Forelimb muscle (tissue), 1 donor: ENCODE data around the gene C16orf74. TPM values are rescaled to one million over a fixed set of nuclear protein-coding genes. Genes with fewer than 3 reads are reported as not detected.

Source experiments
- DNase-seq: peaks from one replicate; pipeline ENCODE4 v3.0.0-alpha.2; 2013; ENCODE audit warnings: low read depth
- polyA plus RNA-seq: library from polyadenylated mRNA; unstranded; fragments of 120-200 nt; gene quantifications from one replicate; pipeline ENCODE4 v1.2.1, GENCODE V29; 2013; ENCODE audit not compliant: insufficient read length

C16orf74 gene
- polyA plus RNA-seq, 1 donor = 0.87 TPM

DNA sequence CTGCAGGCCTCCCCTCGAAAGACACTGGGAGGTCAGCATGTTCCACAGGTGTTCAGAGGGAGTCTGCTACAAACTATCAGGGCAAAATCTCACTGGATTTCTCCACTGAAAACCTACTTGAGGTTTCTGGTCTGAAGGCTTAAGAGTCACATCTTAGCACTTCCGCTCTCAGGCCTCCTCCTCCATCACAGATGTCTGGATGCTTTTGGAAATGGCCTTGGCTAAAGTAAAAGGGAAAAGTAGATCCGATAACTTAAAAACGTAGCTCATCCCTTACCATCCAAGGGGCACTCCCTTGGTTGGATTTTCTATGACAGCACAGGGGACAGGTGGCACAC, 76.5 kb downstream of the C16orf74 start:
- DNase-seq = no peak

DNA sequence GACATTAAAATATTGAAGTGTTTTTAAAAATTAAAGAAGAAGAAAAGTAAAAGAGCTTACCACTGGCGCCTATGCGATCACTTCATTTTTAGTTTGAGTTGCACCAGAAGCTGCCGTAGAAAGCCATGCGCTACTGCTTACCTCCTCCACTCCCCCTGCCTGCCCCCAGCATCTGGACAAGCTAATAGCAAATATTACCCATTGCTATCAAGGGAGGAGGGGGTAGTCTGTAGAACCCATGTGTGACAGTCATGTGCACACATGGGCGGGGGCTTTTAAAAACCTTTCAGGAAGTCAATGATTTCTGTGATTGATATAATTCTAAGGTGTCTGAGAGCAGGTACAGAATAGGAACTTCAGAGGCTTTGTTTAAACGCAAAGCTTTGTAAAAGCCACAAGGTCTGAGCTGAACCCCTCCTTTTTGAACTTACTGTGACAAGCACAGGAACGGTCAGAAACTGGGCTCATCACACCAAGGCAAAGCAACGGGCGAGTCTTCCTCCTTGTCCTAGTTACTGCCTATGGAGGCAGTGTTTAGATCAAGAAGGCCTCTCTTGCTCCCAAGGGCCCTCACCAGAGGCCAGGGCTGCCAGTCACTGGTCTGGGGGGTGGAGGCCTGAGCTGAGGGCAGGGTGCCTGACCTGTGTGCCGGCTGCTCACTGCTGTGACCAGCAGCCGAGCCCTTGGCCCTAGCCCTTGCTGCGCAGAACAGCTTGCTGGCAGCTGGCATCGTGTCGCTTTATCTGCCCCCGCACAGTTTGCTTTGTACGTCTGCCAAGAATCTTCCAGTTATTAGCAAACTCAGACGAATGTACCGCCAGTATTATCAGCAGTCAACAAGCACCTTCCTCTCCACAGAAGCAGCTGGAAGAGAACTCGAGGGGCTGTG, 77.1 kb downstream of the C16orf74 start:
- no peak for DNase-seq

DNA sequence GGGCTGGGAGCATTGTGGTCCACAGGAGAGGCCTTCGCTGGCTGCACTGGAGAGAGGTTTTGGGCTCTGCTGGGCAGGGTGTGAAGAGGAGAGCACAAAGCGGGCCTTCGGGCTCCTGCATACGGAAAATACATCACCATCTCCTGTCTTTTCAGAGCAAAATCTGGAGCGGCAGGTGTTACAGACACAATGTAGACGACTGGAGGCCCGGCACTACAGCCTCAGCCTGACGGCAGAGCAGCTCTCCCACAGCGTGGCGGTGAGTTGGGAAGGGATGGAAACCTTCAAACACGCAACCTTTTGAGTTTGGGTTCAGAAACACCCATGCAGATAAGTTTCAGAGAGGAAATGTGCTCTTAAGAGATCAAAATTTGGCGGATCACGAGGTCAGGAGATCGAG, 80.1 kb downstream of the C16orf74 start:
- no peak for DNase-seq

DNA sequence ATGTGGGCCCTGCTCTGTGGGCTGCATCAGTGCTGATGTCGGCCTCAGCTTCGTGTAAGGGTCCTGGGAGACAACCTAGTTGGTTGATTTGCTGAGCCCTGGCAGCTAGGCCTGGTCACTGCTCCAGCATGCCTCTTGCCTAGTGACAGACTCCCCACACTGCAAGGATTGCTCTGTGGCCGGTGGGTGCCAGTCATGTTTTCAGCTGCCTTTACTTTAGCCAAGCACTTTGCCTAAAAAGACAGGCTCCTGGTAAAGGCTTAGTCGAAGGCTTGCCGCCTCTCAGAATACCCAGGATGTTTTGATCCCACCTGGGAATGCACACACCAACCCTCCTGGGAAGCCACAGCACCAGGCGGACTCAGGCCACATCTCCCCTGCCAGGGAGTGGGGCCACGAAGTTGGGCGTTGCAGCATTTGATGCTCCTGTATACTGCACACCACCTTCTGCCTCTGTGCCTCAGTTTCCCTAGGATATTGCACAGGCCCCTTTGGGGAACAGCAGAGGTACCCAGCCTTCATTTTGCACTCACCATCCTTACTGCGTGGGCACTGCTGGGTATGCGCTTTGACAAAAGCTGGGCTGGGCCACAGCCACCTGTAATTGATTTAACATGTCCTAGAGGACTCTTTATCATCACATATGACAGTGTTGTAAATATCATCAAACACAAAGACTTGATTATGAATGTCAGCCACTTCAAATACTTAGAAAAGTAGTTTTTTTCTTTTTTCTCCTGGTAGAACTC, 82.0 kb downstream of the C16orf74 start:
- DNase-seq = no peak

DNA sequence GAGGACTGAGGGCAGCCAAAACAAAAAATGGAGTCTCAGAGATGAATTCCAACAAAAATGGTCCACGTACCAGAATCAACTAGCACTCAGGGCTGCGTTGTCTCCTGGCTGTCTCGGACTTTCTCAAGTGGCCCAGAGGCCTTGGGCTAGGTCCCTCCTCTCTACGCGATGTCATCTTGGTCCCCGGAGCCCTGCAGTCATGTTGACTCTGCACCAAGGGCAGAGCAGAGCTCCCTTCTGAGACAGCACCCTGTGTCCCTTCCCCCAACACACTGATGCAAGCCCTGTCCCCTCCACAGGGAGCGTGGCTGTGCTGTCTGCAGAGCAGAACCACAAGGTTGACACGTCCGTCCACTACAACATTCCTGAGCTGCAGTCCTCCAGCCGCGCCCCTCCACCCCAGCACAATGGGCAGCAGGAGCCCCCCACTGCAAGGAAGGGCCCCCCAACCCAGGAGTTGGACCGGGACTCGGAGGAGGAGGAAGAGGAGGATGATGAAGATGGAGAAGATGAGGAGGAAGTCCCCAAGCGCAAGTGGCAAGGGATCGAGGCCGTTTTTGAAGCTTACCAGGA, 83.0 kb downstream of the C16orf74 start:
- no peak for DNase-seq

DNA sequence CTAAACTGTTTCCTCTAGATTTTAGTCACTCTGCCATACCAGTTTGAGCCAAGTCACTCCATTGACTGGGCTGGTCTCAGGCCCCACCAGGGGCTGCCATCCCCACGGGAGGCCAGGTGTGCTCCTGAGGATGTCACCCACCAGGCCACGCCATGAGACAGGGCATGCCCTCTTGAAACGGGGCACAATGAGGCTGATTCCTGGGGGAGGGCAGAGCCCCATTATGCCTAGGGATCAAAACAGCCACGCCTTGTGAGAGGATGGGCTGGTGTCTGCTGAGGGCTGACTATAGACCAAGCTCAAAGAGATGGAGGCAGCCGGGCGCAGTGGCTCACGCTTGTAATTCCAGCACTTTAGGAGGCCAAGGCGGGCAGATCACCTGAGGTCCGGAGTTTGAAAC, 83.6 kb downstream of the C16orf74 start:
- no peak for DNase-seq

DNA sequence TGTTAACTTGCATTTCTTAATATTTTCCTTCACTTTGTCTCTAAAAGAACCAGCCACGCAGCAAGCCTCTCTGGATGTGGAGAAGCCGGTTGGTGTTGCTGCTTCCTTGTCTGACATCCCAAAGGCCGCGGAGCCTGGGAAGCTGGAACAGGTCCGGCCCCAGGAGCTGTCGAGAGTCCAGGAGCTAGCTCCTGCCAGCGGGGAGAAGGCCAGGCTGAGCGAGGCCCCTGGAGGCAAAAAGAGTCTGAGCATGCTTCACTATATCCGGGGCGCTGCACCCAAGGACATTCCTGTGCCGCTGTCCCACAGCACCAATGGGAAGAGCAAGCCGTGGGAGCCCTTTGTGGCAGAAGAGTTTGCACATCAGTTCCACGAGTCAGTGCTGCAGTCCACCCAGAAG, 85.0 kb downstream of the C16orf74 start:
- DNase-seq = no peak

DNA sequence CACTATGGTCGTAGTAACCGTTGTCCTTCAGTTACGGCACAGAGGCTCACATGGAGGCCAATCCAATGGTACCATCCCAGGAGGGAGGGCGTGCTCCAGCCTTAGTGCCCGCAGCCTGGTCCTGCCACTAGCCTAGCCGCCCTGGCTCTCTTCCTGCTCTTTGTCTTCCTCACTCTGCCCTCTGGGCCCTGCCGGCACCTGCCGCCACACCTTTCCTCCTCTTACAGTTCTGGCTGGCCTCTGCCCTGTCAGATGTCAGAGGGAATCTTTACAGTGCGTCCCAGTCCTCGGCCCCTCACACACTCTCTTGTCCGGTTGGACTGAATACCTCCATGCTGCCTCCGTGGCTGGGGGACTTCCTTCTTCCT, 85.5 kb downstream of the C16orf74 start:
- DNase-seq = no peak

DNA sequence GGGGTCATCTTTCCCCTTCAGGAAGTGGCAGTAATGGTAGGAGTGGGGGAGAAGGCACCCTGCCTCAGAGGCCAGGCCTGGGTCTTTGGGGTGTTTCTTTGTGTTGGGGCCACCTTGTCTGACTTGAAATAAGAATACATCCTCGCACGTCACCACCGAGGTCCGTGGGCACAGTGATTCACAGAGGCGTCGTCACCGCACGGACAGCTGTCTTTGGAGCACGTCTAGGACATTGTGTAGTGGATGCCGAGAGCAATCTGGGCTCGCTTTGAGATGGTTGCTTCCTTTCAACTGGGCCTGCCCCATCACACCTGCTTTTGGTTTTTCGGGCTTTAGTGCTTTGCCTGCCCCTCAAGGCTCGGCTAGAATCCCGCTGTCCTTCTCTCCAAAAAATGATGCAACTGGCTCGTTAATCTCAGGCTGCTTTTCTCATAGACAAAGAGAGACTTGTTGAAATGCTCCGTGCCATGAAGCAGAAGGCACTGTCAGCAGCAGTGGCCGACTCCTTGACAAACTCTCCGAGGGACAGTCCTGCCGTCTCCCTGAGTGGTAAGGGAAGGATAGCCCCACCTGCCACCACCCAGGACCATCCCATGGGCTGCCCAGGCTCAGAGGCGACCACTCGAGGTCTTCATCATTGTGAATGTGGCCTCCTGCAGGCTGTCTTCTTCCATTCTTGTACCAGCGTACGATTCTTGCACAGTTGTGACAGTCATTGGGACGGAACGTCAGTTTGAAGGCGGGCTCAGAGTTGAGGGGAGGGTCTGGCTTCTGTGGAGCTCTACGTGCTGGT, 86.1 kb downstream of the C16orf74 start:
- no peak for DNase-seq

DNA sequence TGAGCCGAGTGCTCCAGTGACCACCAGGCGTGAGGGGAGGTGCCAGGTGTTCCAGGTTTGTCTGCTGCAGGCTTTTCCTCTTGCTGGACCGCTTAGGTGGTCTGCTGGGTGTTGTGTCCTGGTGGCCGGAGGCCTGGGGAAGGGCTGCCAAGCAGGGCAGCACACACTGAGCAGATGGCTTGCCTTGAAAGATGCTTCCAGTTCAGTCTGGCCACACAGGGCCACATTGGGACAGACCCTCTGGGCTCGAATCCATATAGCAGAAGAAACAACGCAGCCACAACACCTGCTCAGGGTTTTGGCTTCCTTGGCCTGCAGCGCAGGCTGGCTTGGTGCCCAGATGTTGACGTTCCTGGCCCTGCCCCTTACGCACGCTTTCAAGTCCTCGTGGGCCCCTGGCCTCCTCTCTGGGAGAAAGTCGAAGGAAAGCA, 87.0 kb downstream of the C16orf74 start:
- DNase-seq = no peak

DNA sequence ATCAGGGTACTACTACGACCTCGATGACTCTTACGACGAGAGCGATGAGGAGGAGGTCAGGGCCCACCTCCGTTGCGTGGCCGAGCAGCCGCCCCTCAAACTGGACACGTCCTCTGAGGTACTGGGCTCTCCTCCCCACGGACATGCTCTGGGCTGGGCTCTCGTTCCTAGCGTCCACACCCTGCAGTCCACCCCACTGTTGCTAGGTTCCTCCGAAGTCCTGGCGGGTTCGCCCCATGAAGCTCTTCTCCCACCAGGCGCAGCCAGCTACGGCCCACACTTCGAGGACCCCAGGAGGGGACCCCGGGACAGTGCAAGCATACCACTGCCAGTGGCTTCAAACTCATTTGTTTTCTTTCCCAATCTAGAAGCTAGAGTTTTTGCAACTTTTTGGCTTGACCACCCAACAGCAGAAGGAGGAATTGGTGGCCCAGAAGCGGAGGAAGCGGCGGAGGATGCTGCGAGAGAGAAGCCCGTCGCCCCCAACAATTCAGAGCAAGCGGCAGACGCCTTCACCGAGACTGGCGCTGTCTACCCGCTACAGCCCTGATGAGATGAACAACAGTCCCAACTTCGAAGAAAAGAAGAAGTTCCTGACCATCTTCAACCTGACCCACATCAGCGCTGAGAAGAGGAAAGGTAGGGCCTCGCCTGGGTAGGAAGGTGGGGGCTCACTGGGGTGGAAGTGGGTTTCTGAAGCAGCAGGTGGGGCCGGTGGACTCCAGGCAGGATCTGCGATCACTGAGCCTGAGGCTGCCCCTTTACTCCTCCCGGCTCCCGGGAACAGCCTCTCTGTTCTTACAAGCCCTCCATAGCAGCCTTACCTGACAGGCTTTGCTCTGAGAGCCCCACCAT, 87.7 kb downstream of the C16orf74 start:
- DNase-seq = no peak

DNA sequence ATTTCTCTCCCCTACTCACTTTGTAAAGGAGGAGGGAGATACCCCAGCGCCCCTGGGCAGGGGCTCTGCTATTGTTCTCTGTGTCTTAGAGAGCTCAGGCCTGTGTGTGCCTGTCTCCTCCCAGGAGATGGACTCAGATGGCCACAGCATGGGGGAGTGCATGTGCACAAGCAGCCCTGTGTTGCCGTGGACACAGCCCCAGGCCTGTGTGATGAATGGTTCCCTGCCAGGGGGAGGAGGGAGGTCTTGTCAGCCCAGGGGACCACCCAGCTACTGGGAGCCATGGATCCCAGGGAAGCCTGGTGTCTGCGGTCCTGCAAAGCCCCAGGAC, 88.4 kb downstream of the C16orf74 start:
- DNase-seq = no peak

DNA sequence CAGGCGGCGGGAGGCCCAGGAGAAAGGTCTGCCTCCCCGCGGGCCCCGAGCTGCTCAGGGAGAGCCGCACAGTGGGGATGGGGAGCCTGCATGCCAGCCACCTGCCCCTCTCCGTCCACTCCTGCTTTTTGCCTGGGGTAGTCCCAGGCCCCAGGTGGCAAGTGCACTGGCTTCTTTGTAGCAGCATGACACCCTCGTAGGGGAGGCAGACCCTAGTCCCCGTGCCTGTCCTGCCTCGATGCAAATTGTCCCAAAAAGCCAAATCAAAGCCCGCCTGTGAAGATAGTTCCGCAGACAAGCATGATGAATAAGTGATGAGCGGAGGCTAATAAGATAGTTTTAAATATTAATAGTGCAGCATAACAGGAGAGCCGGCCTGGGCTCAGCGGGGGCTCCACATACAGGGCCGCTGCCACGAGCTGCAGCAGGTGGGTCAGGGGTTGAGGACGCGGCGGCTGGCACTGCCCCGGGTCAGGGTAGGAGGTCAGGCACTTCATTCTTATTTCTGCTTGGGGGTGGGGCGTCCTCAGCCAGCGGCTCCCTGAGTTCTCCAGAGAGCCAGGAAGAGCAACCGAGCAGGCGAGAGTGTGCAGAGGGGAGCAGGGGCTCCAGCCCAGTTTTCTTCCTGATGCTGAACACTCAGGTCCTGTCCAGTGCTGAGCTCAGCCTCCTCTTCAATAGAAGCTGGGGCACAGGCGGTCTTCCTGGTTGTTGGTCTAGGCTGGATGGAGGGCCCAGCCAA, 89.0 kb downstream of the C16orf74 start:
- no peak for DNase-seq

DNA sequence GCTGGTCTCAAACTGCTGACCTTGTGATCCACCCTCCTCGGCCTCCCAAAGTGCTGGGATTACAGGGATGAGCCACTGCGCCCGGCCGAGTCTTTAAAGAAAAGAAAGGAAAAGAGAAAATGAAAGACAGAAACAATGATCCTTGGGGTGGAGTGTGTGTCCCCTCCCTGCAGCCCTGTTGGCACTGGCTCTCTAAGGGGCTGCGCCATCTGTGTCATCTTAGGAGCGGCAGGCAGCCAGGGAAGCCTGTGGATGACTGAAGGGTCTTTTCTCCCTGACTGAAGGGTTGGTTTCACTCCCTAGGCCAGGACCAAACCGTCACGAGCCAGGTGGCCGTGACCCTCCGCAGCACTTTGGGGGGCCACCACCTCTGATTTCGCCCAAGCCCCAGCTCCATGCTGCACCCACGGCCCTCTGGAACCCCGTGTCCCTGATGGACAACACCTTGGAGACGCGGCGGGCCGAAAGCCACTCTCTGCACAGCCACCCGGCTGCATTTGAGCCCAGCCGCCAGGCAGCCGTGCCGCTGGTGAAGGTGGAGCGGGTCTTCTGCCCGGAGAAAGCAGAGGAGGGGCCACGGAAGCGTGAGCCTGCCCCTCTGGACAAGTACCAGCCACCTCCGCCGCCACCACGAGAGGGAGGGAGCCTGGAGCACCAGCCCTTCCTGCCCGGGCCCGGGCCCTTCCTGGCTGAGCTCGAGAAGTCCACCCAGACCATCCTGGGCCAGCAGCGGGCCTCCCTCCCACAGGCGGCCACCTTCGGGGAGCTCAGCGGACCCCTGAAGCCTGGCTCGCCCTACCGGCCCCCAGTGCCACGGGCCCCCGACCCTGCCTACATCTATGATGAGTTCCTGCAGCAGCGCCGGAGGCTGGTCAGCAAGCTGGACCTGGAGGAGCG, 89.8 kb downstream of the C16orf74 start:
- no peak for DNase-seq

DNA sequence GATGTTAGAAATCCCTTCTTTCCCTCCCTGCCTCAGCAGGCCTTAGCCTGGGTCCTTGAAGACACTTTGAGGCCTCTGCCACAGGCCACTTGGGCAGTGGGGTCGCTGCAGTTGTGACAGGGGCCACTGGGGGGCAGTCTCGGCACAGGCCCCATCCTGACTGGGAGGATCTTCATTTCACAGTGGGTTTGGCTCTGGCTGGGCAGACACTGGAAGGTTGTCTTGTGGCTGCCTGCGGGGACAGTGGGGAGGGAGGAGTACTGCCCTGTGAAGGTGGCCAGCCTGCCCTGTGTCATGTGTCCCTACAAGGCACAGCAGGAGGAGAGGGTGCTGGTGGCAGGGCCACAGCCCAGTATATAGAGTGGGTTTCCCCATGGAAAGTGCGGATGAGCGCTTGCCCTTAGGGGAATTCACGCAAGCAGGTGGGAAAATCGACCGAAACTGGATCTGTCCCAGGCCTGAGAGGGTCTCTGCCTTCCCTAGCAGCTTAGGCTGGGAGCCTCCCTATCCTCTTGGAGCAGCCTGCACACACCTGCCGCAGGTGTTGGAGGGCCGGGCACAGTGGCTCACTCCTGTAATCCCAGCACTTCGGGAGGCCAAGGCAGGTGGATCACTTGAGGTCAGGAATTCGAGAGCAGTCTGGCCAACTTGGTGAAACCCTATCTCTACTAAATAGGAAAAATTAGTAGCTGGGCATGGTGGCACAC, 90.9 kb downstream of the C16orf74 start:
- DNase-seq = no peak

DNA sequence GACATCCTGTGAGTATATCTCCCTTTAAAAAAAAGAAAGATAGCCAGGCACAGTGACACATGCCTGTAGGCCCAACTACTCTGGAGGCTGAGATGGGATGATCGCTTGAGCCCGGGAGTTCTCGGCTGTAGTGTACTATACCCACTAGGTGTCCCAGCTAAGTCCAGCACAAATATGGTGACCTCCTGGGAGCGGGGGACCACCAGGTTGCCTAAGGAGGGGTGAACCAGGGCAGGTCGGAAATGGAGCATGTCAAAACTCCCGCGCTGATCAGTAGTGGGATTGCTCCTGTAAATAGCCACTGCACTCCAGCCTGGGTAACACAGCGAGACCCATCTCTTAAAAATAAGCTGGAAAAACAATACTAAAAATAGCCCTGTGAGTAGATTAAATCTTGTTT, 91.6 kb downstream of the C16orf74 start:
- DNase-seq = no peak

DNA sequence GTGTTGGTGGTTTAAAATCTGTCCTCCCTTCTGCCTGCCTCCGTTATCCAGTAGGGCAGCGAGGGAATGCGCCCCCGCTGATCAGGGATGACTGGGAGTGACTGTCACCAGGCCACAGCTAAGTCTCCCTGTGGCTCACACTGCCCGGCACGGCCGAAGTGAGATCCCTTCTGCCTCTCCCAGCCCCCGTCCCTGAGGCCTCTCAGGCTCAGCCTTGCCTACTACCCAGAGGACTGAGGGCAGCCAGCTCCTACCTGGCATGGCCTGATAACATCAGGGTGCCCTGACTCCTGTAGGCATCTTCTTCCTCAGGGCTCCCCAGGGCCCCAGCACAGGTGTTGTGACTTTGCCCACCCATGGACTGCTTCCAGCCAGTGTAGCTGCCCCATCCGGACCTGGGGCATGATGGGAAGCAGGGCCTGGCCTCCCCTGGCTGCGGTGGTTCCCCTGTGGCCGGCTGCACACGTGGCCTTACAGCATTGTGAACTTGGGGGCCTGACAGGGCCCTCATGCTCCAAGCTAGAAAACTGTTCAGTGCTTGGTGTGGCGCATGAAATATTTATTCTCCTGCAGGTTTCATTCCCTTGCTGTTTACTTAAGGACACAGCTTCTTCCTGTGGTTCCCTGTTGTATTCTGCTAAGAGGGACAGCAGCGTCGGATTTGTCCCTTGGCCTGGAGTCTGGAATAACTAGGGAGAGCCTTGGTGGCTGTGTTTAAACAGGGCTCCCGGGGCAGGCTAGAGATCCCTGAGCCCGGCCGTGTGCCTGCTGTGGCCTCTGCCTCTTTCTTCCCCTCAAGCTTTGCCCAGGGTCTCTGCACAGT, 92.2 kb downstream of the C16orf74 start:
- no peak for DNase-seq

DNA sequence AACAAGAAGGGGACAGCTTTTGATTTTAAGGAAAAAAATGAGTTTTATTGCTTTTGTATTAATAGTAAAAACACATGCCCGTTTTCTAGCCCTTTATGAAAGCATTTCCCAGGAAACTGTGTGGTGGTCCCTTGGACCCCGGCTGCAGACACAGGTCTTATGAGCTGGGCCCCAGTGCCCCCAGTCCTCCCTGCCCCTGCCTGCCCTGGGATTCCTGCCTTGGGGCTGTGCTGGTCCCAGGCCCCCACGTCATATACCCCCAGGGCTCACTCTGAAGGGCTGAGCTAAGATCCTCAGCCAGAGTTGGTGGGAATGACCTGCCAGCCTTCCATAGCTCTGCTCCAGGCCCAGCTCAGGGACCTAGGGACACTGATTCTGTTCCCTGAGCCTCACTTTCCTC, 92.9 kb downstream of the C16orf74 start:
- no peak for DNase-seq
